T47D (cell line): ENCODE results near the gene IQCK.

ENCODE experiments used
- DNase-seq, 2 experiments: peaks; one replicate each; pipeline versions ENCODE4 v3.0.0 to v3.0.0-alpha.2; 2011 to 2012; ENCODE audit warnings: low read depth in 1 of 2, low spot score in 1 of 2
- JUND ChIP-seq: IDR thresholded peaks from 2 replicates; pipeline ENCODE4 v1.6.1; 2012; ENCODE audit warnings: low read depth
- in situ Hi-C: cut with HindIII; loops from 2 replicates; pipeline ENCODE4 v1.10.0; 2016; ENCODE audit warnings: low sequenced_read_pairs, low pct_unique_long_range_greater_than_20kb

Gene IQCK

DNA sequence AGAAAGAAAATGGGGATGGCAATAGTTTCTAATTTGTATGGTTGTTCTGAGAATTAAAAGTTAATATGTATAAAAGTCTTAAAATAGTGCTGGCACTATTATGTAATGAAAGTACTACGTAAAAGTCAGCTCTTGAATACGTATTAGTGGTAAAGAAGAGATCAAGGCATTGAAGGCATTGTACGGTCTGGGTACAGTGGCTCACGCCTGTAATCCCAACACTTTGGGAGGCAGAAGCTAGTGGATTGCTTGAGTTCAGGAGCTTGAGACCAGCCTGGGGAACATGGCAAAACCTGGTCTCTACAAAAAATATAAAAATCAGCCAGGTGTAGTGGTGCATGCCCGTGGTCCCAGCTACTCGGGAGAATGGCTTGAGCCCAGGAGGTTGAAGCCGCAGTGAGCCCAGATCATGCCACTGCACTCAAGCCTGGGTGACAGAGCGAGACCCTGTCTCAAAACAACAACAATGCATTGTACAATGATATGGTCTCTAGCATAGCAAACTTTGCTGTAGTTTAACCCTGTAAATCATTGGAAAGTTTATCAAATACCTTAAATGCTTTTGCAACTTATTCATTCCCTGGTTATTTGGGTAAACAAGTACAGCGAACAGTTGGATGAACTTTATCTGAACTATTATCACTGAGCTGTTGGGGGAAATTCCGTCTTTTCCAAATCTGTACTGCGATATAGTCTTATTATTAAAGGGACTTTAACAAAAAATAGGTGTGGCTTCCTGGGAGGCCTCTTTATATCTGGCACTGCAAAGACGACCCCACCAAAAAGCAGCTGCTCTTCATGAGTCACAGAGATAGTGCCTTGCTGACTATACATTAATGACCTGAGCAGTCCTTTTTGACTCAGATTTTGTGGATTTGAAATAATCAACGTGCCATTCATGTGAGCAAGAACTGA lies 93.0 kb downstream of the IQCK start:
- in situ Hi-C loops: no loop called here
- TF ChIP-seq JUND: no peak
- DNase-seq: no peak

DNA sequence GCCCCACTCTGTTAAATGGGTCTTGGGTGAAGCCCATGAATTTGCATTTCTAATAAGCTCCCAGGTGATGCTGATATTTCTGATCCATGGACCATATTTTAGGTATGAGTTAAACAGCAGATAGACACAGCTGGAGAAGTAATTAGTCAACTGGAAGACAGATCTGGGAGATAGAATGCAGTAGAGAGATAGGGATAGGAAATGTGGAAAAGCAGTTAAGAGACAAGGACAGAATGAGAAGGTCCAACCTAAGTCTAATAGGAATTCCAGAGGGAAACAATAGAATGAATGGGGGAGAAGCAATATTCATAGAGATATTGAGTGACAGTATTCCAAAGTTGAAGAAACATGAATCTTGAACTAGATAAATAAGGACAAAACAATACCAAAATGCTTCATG lies 94.9 kb downstream of the IQCK start:
- TF ChIP-seq JUND: no peak
- DNase-seq: no peak
- in situ Hi-C loops: no loop called here

DNA sequence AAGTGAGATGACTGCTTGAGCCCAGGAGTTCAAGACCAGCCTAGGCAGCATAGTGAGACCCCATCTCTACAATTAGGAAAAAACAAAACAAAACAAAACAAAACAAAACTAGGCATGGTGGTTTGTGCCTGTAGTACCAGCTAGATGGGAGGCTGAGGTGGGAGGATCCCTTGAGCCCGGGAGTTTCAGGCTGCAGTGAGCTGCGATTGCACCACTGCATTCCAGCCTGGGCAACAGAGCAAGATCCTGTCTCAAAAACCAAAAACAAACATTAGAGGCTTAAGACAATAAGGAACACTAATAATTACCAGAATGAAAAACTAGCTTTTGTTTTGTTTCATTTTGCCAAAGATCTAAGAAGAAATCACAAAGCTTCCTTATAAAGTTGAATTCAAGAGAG lies 97.3 kb downstream of the IQCK start:
- no peak for TF ChIP-seq JUND
- no peak for DNase-seq
- in situ Hi-C loops: no loop called here

DNA sequence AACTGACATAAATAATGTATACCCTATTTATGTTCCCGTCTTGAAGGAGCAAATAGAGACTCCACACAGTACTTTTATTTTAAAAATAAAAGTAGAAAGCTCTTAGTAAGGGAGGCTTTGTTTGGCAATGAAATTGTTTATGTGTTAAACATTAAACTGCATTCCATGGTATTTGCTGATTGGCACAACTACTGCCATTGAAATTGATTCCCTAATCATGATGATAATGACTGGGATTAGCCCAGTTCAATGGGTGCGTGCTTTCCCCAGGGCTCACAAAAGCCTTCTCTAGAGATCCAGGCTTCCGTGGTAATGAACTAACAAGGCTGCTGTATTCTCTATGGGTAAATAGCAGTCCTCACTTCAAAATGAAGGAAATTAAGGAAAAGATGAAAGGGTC lies 99.1 kb downstream of the IQCK start:
- no peak for TF ChIP-seq JUND
- no peak for DNase-seq
- in situ Hi-C loops: no loop called here

DNA sequence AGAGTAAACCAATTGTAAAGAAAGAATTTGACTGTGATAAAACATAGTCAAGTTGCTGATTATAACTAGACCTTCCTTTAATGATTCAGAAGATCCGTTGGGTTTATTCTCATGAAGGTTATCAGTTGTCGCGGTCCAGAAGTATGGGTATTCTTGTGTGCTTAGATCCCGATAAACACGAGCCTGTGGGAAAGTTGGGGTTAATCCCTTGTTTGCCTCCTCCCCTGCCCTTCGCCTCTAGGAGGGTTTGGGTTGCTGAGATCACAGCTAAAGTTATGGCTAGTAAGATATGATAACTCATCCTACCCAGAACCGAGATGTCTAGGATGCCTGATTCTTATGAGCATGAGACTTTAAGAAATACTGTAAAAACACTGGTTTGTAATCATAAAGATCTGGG lies 99.8 kb downstream of the IQCK start:
- no peak for DNase-seq
- no peak for TF ChIP-seq JUND
- in situ Hi-C loops: no loop called here

DNA sequence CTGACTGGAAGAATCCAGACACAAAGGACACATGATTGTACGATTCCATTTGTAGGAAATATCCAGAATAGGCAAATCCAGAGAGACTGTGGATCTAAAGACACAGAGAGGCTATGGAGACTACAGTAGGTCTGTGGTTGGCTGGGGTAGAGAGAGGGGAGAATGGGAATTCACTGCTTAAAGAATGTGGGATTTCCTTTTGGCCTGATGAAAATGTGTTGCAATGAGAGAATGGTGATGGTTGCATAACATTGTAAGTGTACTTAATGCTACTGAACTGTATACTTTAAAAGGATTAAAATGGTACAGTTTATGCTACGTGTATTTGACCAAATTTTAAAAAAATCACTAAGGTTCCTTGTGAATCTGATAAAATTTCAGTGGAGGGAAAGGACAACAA lies 104.5 kb downstream of the IQCK start:
- in situ Hi-C loops: no loop called here
- TF ChIP-seq JUND: no peak
- DNase-seq: no peak

DNA sequence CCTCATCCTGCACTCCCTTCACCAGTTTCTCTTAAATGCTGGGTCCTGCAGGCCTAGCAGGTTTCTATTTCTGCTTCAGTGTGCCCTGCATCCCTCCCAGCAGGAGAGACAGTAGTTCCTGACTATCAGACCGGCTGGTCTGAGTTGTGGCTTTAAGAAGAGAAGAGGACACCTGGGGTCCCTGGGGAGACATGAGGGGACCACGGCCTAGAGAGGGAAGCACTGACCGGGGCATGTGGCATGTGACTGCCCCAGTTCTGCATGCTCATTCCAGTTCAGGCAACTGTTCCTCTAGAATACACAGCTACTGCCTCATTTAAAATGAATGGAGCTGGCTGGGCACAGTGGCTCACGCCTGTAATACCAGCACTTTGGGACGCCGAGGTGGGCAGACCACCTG lies 105.3 kb downstream of the IQCK start:
- DNase-seq: no peak
- TF ChIP-seq JUND: no peak
- in situ Hi-C loops: no loop called here

DNA sequence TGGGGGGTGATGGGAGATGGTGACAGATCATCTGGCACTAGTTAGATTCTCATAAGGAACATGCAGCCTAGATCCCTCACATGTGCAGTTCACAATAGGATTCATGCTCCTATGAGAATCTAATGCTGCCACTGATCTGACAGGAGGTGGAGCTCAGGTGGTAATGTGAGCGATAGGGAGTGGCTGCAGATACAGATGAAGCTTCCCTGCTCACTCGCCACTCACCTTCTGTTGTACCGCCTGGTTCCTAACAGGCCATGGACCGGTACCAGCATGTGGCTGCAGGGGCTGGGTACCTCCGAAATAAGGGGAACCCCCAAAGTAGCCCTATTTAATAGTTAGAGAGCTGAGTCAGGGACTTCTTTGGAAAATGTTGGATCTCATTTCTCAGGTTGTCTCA lies 106.1 kb downstream of the IQCK start:
- DNase-seq: no peak
- in situ Hi-C loops: no loop called here
- no peak for TF ChIP-seq JUND

DNA sequence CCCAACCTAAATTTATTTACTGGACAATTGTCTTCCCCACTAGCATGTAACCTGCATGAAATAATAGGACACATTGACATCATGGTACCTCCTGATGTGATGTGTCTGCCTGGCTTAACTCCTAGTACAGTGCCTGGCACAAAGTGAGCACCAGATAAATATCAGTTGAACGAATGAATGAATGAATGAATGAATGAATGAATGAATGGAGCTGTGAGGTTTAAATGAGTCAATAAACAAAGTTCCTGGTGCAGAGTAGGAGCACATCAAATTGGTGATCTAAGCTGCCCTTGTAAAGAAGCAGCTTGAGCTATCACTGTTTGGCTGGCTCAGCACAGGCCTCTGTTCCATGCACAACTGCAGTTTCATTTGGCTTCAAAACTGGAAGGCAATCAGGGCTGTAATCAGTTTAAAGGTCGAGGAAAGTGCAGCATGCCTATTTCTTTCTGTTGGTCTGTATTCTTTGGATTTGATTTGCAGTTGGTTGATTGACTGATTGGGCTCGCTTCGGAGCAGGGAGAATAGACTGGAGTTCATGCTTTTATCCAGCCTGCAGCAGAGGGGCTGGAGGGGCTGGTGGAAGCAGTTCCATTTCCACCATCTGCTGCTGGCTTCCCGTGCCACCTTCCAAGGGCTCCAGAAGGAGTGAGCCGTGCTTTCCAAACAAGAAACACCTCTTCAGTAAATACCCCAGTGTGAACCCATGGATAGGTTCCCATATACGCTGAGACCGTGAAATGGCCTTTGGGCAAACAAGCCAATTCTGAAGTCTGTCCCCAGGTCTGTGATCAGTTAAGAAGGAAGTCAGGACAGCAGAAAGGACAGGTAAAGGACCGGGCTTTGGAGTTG lies 112.0 kb downstream of the IQCK start:
- no peak for DNase-seq
- TF ChIP-seq JUND: no peak
- in situ Hi-C loops: no loop called here

DNA sequence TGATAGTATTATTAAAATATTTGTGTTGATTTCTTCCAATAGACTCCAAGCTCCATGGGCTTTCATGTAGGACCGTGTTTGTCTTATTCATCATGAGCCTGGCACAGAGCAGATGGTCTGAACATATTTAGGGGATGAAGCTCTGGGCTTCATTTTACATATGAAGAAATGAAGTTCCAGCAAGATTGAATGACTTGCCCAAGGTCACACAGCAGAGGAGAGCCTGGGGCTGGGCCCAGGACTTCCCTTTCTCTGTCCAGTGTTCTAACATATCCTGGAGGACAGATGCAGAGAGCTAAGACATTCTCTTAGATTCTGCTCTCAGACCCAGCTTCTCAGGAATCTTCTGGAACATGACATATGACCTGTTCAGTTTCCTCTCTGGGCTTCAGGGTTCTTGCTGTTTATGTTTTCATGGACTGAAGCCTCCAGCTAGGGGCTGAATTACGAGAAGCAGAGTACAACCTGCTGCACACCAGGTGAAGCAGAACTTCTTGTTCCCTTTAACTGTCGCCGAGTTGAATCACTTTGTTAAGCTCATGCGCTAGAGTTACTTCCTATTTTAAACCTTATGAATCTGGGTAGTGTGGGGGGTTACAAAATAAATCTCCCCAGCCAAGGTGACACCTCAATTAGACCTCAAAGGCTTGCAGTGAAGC lies 113.0 kb downstream of the IQCK start:
- no peak for DNase-seq
- in situ Hi-C loops: no loop called here

DNA sequence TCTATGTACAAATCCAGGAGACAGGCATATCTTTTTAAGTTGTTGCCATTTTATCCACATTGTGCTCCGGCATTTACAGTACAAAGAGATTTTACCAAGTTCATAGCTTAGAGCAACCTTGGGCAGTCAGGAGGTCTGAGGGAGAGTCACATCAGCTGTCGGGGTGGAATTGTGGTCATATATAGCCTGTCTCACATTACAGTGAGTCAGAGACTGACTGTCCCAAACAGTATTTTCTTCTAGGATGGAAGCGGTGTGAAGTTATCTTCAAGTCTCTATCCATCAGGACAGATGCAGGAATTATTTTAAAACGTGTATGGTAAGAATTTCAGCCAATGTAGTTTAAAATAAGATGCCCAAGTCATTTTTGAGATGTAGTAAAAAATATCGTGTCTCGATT lies 113.6 kb downstream of the IQCK start:
- TF ChIP-seq JUND: no peak
- no peak for DNase-seq
- in situ Hi-C loops: no loop called here

More for the DNA sequence above, 113.0 kb downstream of the IQCK start:
- TF ChIP-seq JUND: no peak

DNA sequence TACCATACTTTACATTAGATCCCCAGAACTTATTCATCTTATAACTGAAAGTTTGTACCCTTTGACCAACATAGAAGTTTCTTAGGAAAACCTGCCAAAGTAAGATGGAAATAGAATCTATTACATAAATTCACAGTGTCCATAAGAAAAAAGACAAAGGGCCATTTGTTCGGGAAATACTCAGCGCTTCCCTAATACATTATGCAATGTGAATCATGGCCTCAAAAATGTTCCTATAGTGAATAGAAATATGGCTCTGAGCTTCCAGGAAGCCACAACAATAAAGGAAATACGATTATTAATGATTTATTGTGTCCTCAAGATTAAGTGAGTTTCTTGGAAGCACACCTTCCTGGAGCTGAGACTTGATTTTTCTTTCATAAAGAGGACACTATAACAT lies 115.1 kb downstream of the IQCK start:
- DNase-seq: no peak
- in situ Hi-C loops: no loop called here
- TF ChIP-seq JUND: no peak

DNA sequence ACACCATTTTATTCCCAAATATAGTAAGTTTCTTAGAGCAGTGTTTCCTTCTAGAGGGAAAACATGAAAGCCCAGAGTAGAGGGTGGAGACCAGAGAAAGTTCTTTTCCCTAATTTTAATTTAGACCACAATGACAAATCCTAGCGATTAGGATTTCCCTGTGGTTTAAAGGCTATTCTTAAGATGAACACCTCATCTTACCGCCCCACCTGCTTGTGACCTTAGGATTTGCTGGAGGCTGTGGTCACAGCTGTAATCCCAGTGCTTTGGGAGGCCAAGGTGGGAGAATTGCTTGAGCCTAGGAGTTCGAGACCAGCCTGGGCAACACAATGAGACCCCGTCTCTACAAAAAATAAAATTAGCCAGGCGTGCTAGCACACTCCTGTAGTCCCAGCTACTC lies 115.5 kb downstream of the IQCK start:
- DNase-seq: no peak
- in situ Hi-C loops: no loop called here
- no peak for TF ChIP-seq JUND
